Measurements from ENCODE around the gene ULK4. TPM values are rescaled to one million over a fixed set of nuclear protein-coding genes. Genes with fewer than 3 reads are reported as not detected.

The ULK4 gene
- total and polyA plus RNA-seq, 2 of the 4 experiments (the other 2 are of a cell fraction) = 2.7 to 5.0 TPM

DNA sequence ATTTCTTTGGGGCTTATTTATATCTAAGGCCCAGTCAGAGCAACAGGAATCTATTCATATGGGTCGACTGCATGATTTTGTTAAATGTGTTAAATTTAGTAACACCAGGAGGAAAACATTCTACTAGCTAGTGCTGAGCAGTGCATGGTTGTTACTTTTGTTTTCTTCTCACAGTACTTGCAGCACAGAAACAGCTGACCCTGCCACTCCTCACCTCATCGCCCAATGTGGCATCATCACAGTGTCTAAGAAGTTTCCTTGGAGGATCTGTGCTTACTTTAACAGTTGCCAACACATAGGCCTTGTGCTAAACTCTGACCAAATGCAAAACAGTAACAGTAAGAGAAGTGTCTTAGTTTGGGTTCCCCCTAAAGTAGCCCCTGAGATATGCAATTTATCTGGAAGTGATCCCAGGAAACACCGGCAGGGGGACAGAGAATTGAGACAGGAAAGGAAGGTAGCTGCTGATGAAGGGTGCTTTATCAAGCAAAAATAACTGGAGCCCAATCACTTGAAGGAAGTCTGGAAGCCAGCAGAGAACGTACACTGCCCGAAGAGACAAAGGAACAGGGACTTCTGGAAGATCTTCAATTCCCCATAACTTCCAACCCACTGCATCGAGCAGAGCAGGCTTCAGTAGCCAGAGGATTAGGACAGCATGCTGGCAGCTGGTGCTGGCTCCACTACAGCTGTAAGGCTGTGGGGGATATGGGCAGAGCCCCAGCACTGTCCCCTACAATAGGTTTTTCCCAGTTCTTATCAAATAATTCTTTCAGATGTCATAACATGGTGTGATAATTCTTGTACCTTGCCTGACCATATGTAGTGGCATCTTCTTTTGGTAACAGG is 36.0 kb upstream of the ULK4 start (continued):
- TF ChIP-seq CEBPB (IDR thresholded peaks at IDR 0.05; ENCODE audit: low read depth, low read length) = no peak

DNA sequence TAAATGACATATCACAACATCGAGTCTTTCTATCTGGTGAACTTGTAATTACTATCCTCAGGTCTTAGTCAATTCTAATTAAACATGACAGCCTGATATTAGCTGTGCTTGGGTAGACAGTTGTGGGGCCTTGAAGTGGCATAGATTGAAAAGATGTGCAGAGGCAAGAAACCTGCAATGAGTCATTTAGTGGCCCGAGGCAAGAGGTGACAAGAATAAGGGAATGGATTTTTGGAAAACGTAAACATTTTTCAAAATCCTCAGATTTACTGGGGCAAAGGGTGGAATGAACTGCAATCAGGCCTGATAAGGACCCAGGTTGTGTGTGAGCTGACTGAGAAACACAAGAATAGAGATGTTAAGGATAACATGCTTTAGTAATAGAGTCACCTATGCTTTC is 29.5 kb upstream of the ULK4 start:
- DNase-seq (no peak), ATAC-seq (ENCODE audit: low read depth) (no peak)
- Histone ChIP-seq H3K4me1 (ENCODE audit: control insufficient read depth, insufficient read depth, low read length) (no peaks in the 10 kb centered on the region), H4K20me1 (ENCODE audit: insufficient read depth, low read length) (no peaks in the 10 kb centered on the region), H2AFZ (replicated peaks; ENCODE audit: low read length, poor library complexity) (no peak overlapping the region), H3K14ac (replicated peaks; ENCODE audit: low read depth, low read length) (no peak overlapping the region), H3K4me3 (ENCODE audit: insufficient read depth, low read depth, low read length) (no peak overlapping the region), H4K91ac (ENCODE audit: insufficient read depth, low read depth, low read length) (no peak overlapping the region), H4K8ac (ENCODE audit: low read depth in 2 of 2, low read length in 2 of 2) (no peak overlapping the region), H3K27ac (ENCODE audit: insufficient read depth, low read length) (no peak overlapping the region), H2AK9ac (replicated peaks; ENCODE audit: low read depth, low read length, poor library complexity) (no peak overlapping the region), H4K5ac (ENCODE audit: low read depth, low read length) (no peak overlapping the region), H3K9ac (ENCODE audit: low read depth, low read length) (no peak overlapping the region), H2BK120ac (ENCODE audit: low read depth, low read length) (no peak overlapping the region), H2AK5ac (ENCODE audit: low read depth, low read length) (no peak overlapping the region), H3K9me1 (ENCODE audit: insufficient read depth, low read length) (no peaks in the 10 kb centered on the region), H2BK20ac (ENCODE audit: low read depth, low read length) (no peak overlapping the region), H3K36me3 (ENCODE audit: control insufficient read depth, insufficient read depth, low read length) (no peaks in the 10 kb centered on the region), H3K4me2 (ENCODE audit: low read depth, low read length) (no peak overlapping the region), H2BK5ac (ENCODE audit: low read depth, low read length, poor library complexity, severe bottlenecking) (no peak overlapping the region), H3K56ac (ENCODE audit: extremely low read depth, insufficient read depth, low read length) (no peak overlapping the region), H2BK15ac (ENCODE audit: low read depth, low read length) (no peak overlapping the region), H3K4ac (ENCODE audit: low read depth, low read length) (no peak overlapping the region), H3K23ac (ENCODE audit: low read depth, low read length) (no peak overlapping the region), H3K27me3 (ENCODE audit: control insufficient read depth, insufficient read depth, low read length) (no peaks in the 10 kb centered on the region), H3K79me1 (ENCODE audit: low read depth in 1 of 2, low read length in 2 of 2) (no peaks in the 10 kb centered on the region), H3K9me3 (ENCODE audit: control insufficient read depth, insufficient read depth, low read length) (no peaks in the 10 kb centered on the region), H3K18ac (ENCODE audit: low read depth, low read length) (no peak overlapping the region)
- in situ Hi-C loops (cut with MboI; ENCODE audit: low sequenced_read_pairs) = no loop called here
- intact Hi-C loops (cut with micrococcal nuclease) = no loop called here
- dilution Hi-C loops (cut with HindIII; ENCODE audit: low sequenced_read_pairs, unreplicated experiment) = no loop called here
- ChIA-PET POLR2A (ENCODE audit: unreplicated experiment) (no interaction called here), CTCF (no interaction called here)
- 50% methylated on average over 1 of the region's 3 CpGs; no CpG with 5 or more reads in 1 of the 2 experiments for WGBS, 2 experiments (ENCODE audit: extremely low coverage in 2 of 2, insufficient read length in 1 of 2)
- no TSS peak for BruUV-seq (replicated peaks)
- TF ChIP-seq, protein P1, sequence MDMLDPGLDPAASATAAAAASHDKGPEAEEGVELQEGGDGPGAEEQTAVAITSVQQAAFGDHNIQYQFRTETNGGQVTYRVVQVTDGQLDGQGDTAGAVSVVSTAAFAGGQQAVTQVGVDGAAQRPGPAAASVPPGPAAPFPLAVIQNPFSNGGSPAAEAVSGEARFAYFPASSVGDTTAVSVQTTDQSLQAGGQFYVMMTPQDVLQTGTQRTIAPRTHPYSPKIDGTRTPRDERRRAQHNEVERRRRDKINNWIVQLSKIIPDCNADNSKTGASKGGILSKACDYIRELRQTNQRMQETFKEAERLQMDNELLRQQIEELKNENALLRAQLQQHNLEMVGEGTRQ (IDR thresholded peaks at IDR 0.05; ENCODE audit: low read depth, low read length) = no peak
- TF ChIP-seq FOS (IDR thresholded peaks at IDR 0.05; ENCODE audit: low read depth, low read length) (no peak), RCOR1 (IDR thresholded peaks at IDR 0.05; ENCODE audit: insufficient replicate concordance, low read length) (no peak), MAFK (IDR thresholded peaks at IDR 0.05; ENCODE audit: low read depth, low read length) (no peak)
